GM12878 (cell line): ENCODE data around the gene LAMA5. TPM values are rescaled to one million over a fixed set of nuclear protein-coding genes. Genes with fewer than 3 reads are reported as not detected.
A peak's percentile ranks its signal among the peaks of the same experiment; 100 is the strongest.

Experiments used
- ATF7 ChIP-seq: fragments of 450-650 bp; IDR thresholded peaks from 2 replicates; pipeline ENCODE4 v1.6.1; 2016; ENCODE audit warnings: low read depth, mild to moderate bottlenecking
- BCL3 ChIP-seq: IDR thresholded peaks from 2 replicates; pipeline ENCODE4 v1.6.1; 2011; ENCODE audit warnings: borderline replicate concordance, low read depth, mild to moderate bottlenecking, moderate library complexity, low read length; ENCODE audit not compliant: insufficient read depth, poor library complexity, severe bottlenecking
- FOXK2 ChIP-seq: fragments of 450-650 bp; IDR thresholded peaks from 2 replicates; pipeline ENCODE4 v1.6.1; 2017; ENCODE audit warnings: mild to moderate bottlenecking, moderate library complexity
- MAX ChIP-seq: IDR thresholded peaks from 2 replicates; pipeline ENCODE4 v1.6.1; 2012; ENCODE audit warnings: low read depth, low read length, improper control_type of control experiment
- MTA3 ChIP-seq: IDR thresholded peaks from 2 replicates; pipeline ENCODE4 v1.6.1; 2012; ENCODE audit warnings: low read length, inconsistent platforms, borderline replicate concordance
- NR2F1 ChIP-seq: fragments of 450-650 bp; conservative IDR thresholded peaks from 2 replicates; pipeline ENCODE4 v1.6.1; 2017; ENCODE audit warnings: mild to moderate bottlenecking
- PBX3 ChIP-seq: IDR thresholded peaks from 2 replicates; pipeline ENCODE4 v1.6.1; 2011; ENCODE audit warnings: mild to moderate bottlenecking, low read depth, low read length, moderate library complexity; ENCODE audit not compliant: insufficient replicate concordance
- PML ChIP-seq: IDR thresholded peaks from 2 replicates; pipeline ENCODE4 v1.6.1; 2012; ENCODE audit warnings: low read length, inconsistent platforms
- RB1 ChIP-seq: fragments of 450-650 bp; formaldehyde crosslinking; IDR thresholded peaks from 2 replicates; pipeline ENCODE4 v1.6.1; 2017; ENCODE audit warnings: mild to moderate bottlenecking, borderline replicate concordance
- SMAD1 ChIP-seq: fragments of 450-650 bp; IDR thresholded peaks from 2 replicates; pipeline ENCODE4 v1.6.1; 2018; ENCODE audit warnings: mild to moderate bottlenecking, low read depth; ENCODE audit not compliant: partially characterized antibody
- SMARCA5 ChIP-seq: fragments of 450-650 bp; IDR thresholded peaks from 2 replicates; pipeline ENCODE4 v1.6.1; 2017; ENCODE audit warnings: mild to moderate bottlenecking
- USF1 ChIP-seq: IDR thresholded peaks from 2 replicates; pipeline ENCODE4 v1.6.1; 2011; ENCODE audit warnings: borderline replicate concordance, low read depth, mild to moderate bottlenecking, moderate library complexity, mixed read lengths, low read length; ENCODE audit not compliant: insufficient read depth; ENCODE audit errors: extremely low read length
- ZBTB33 ChIP-seq: fragments of 450-650 bp; IDR thresholded peaks from 2 replicates; pipeline ENCODE4 v1.6.1; 2017; ENCODE audit warnings: mild to moderate bottlenecking
- ZNF274 ChIP-seq: IDR thresholded peaks from one replicate; pipeline ENCODE4 v1.8.0; 2011; ENCODE audit not compliant: insufficient read length, insufficient read depth
- ZNF384 ChIP-seq: IDR thresholded peaks from 2 replicates; pipeline ENCODE4 v1.6.1; 2012; ENCODE audit warnings: low read depth, mild to moderate bottlenecking, low read length, improper control_type of control experiment, borderline replicate concordance
- ZNF592 ChIP-seq: fragments of 450-650 bp; IDR thresholded peaks from 2 replicates; pipeline ENCODE4 v1.6.1; 2017; ENCODE audit warnings: mild to moderate bottlenecking, moderate library complexity
- polyA plus RNA-seq, 11 experiments: library from polyadenylated mRNA; depleted of rRNA in 4 of 11; unstranded in 6 of 11; stranded (reverse) in 5 of 11; fragments of >200 nt; fragmentation: Nextera tagmentation in 4 of 11; fragmentation: Illumina TruSeq in 1 of 11; extraction: Ambion mirVana in 4 of 11; extraction: Trizol in 1 of 11; gene quantifications; 1 replicate in 1 of 11; 2 replicates in 10 of 11; pipeline versions ENCODE4 v1.2.1 to v1.2.3, GENCODE V29; 2011 to 2016; ENCODE audit warnings: inconsistent platforms in 2 of 11, missing spikeins in 2 of 11, low read depth in 1 of 11
- total RNA-seq, 4 experiments: library from RNA; depleted of rRNA in 3 of 4; stranded (reverse); fragments of >200 nt in 3 of 4; fragmentation: Illumina TruSeq in 1 of 4; extraction: Trizol in 1 of 4; gene quantifications; 2 replicates each; pipeline versions ENCODE4 v1.2.1 to v1.2.3, GENCODE V29; 2013 to 2021

LAMA5 gene
- total and polyA plus RNA-seq, 10 of the 15 experiments (the other 5 are each of a cell fraction or from before 2014, with no cell fraction given): 0.09 to 3.1 (median 1.6) TPM; not detected in 3

- TF ChIP-seq MAX: peak; percentile 59
- TF ChIP-seq ATF7: no peak
- no peak for TF ChIP-seq PML
- TF ChIP-seq ZNF592: no peak
- TF ChIP-seq ZNF274: no peak
- no peak for TF ChIP-seq SMAD1
- no peak; the same call in 1 of the 2 replicates for TF ChIP-seq FOXK2
- TF ChIP-seq NR2F1: peak; percentile 68
- TF ChIP-seq PBX3: peak; percentile 96
- no peak for TF ChIP-seq USF1
- TF ChIP-seq ZBTB33: no peak
- peak; percentile 96 for TF ChIP-seq RB1
- TF ChIP-seq BCL3: no peak
- peak; percentile 86 for TF ChIP-seq SMARCA5
- no peak for TF ChIP-seq ZNF384
- TF ChIP-seq MTA3: no peak
Measured at GRCh38 chr20:62302341-62303061, 64.6 kb downstream of the LAMA5 start, which contains the start of gene ADRM1 (continued).
